Endothelial cell of umbilical vein (primary cell): ENCODE results near the gene CDK18. TPM values are rescaled to one million over a fixed set of nuclear protein-coding genes. Genes with fewer than 3 reads are reported as not detected.
A peak's percentile ranks its signal among the peaks of the same experiment; 100 is the strongest.

Source experiments
- Bru-seq: library from RNA; stranded (reverse); fragments of 400-500 nt; gene quantifications from one replicate; lab custom pipeline; 2021; lab: Mats Ljungman, UMichigan
- BruChase-seq, 2 experiments: library from RNA; stranded (reverse); fragments of 400-500 nt; gene quantifications; one replicate each; lab custom pipeline; 2021; lab: Mats Ljungman, UMichigan
- BruUV-seq: library from RNA; stranded (reverse); fragments of 400-500 nt; replicated peaks from 2 replicates; lab custom pipeline; 2021; lab: Mats Ljungman, UMichigan
- CTCF ChIA-PET: fragments of 300-600, 350-600 bp; sonication (Branson Sonifier 250); formaldehyde crosslinking; loops from one replicate; lab custom pipeline; 2021; ENCODE audit warnings: antibody characterized with exemption, inconsistent platforms; lab: Charles Lee
- POLR2A ChIA-PET: fragments of 300-600, 350-600 bp; sonication (Branson Sonifier 250); formaldehyde crosslinking; loops from one replicate; lab custom pipeline; 2021; ENCODE audit warnings: antibody characterized with exemption, inconsistent platforms; lab: Charles Lee
- DNase-seq: peaks from one replicate; pipeline ENCODE4 v3.0.0-alpha.2; 2011; ENCODE audit warnings: low read depth, low spot score
- FAIRE-seq: peaks from 2 replicates; lab custom pipeline; 2011; peaks lifted over from hg19 to GRCh38; lab: Jason Lieb, UNC
- H2AFZ ChIP-seq: 2 replicates; pipeline ENCODE4 v1.6.0; 2012; ENCODE audit warnings: low read depth, low read length, control low read depth, inconsistent platforms
- H3K27ac ChIP-seq: 2 replicates; pipeline ENCODE4 v1.5.1; 2011; ENCODE audit warnings: low read depth, mild to moderate bottlenecking, control low read depth, low read length, moderate library complexity; ENCODE audit not compliant: insufficient read depth
- H3K27me3 ChIP-seq, 2 experiments: 2 replicates each; pipeline versions ENCODE4 v1.6.0 to v1.6.1; 2011; ENCODE audit warnings: low read length in 2 of 2, mixed read lengths in 1 of 2; ENCODE audit not compliant: control insufficient read depth in 2 of 2, insufficient read depth in 2 of 2
- H3K36me3 ChIP-seq, 2 experiments: 2 replicates in 1 of 2; 3 replicates in 1 of 2; pipeline ENCODE4 v1.5.1; 2011; ENCODE audit warnings: low read length in 2 of 2, mild to moderate bottlenecking in 1 of 2, moderate library complexity in 1 of 2; ENCODE audit not compliant: control insufficient read depth in 2 of 2, insufficient read depth in 2 of 2; ENCODE audit errors: extremely low read depth in 1 of 2
- H3K4me1 ChIP-seq: 3 replicates; pipeline ENCODE4 v1.5.1; 2011; ENCODE audit warnings: mild to moderate bottlenecking, low read length; ENCODE audit not compliant: control insufficient read depth, insufficient read depth; ENCODE audit errors: extremely low read depth
- H3K4me2 ChIP-seq: 2 replicates; pipeline ENCODE4 v1.6.1; 2011; ENCODE audit warnings: low read length, control low read depth, mixed read lengths; ENCODE audit not compliant: insufficient read depth
- H3K4me3 ChIP-seq, 3 experiments: fragments of 200-600 bp in 1 of 3; sonication (generic), shearing (Covaris generic) in 1 of 3; replicated peaks in 1 of 3; 2 replicates each; pipeline ENCODE4 v1.5.1; 2011 to 2016; ENCODE audit warnings: control low read depth in 3 of 3, low read length in 3 of 3, mild to moderate bottlenecking in 2 of 3, inconsistent platforms in 1 of 3, low read depth in 1 of 3, moderate library complexity in 1 of 3; ENCODE audit not compliant: insufficient read depth in 1 of 3
- H3K79me2 ChIP-seq: 2 replicates; pipeline ENCODE4 v1.6.0; 2012; ENCODE audit warnings: low read length, inconsistent platforms; ENCODE audit not compliant: control insufficient read depth, insufficient read depth
- H3K9ac ChIP-seq: replicated peaks from 2 replicates; pipeline ENCODE3; 2011; ENCODE audit warnings: low read length, control low read depth; ENCODE audit not compliant: insufficient read depth; ENCODE audit errors: extremely low read depth
- H3K9me1 ChIP-seq: replicated peaks from 3 replicates; pipeline ENCODE4 v1.6.0; 2011; ENCODE audit warnings: mild to moderate bottlenecking, low read length; ENCODE audit not compliant: control insufficient read depth, insufficient read depth; ENCODE audit errors: extremely low read depth
- H3K9me3 ChIP-seq: replicated peaks from 2 replicates; pipeline ENCODE4 v1.5.1; 2012; ENCODE audit warnings: low read length, inconsistent platforms; ENCODE audit not compliant: control insufficient read depth, insufficient read depth
- H4K20me1 ChIP-seq: replicated peaks from 2 replicates; pipeline ENCODE3; 2011; ENCODE audit warnings: mild to moderate bottlenecking, low read length; ENCODE audit not compliant: control insufficient read depth, insufficient read depth; ENCODE audit errors: extremely low read depth
- EZH2 ChIP-seq: IDR thresholded peaks from 2 replicates; pipeline ENCODE4 v1.6.1; 2012; ENCODE audit warnings: borderline replicate concordance, low read depth, mild to moderate bottlenecking, moderate library complexity, low read length, inconsistent platforms; ENCODE audit not compliant: severe bottlenecking
- FOS ChIP-seq: IDR thresholded peaks from 2 replicates; pipeline ENCODE4 v1.6.1; 2011; ENCODE audit warnings: mild to moderate bottlenecking, low read length, moderate library complexity, borderline replicate concordance; ENCODE audit not compliant: insufficient read depth
- JUN ChIP-seq: IDR thresholded peaks from 2 replicates; pipeline ENCODE4 v1.6.1; 2011; ENCODE audit warnings: borderline replicate concordance, low read depth; ENCODE audit not compliant: insufficient read length, insufficient read depth
- MAX ChIP-seq: IDR thresholded peaks from 2 replicates; pipeline ENCODE4 v1.6.1; 2011; ENCODE audit not compliant: insufficient read depth, insufficient read length
- MYC ChIP-seq: IDR thresholded peaks from one replicate; pipeline ENCODE4 v1.6.1; 2011; ENCODE audit warnings: mild to moderate bottlenecking, low read depth, low read length
- POLR2AphosphoS5 ChIP-seq: IDR thresholded peaks from 2 replicates; pipeline ENCODE4 v1.6.1; 2012; ENCODE audit warnings: low read depth, mild to moderate bottlenecking, control low read depth, low read length, moderate library complexity; ENCODE audit not compliant: insufficient read depth
- dilution Hi-C: fragments of 300-500 bp; cut with MboI; formaldehyde crosslinking; loops from one replicate; pipeline ENCODE4 v1.15.0; 2019; ENCODE audit warnings: low sequenced_read_pairs; ENCODE audit not compliant: extremely low pct_ligation_motif_present
- intact Hi-C: fragments of 100-400 bp; cut with micrococcal nuclease; formaldehyde crosslinking; loops from one replicate; pipeline ENCODE4 v1.10.0; 2022
- long read RNA-seq: library from polyadenylated mRNA; stranded (forward); transcript quantifications from one replicate; pipeline ENCODE4 v2.0.0, GENCODE V29; 2021
- polyA minus RNA-seq, 3 experiments: library from RNA; depleted of rRNA, polyadenylated mRNA; stranded (reverse); fragments of >200 nt; gene quantifications; 1 replicate in 1 of 3; 2 replicates in 2 of 3; pipeline ENCODE4 v1.2.3, GENCODE V29; 2011
- polyA plus RNA-seq, 4 experiments: library from polyadenylated mRNA; depleted of rRNA in 3 of 4; stranded (reverse) in 3 of 4; unstranded in 1 of 4; fragments of >200 nt; gene quantifications; 2 replicates each; pipeline versions ENCODE4 v1.2.1 to v1.2.3, GENCODE V29; 2011 to 2012; ENCODE audit warnings: missing spikeins in 1 of 4
- total RNA-seq: library from RNA; stranded (reverse); gene quantifications from 2 replicates; pipeline ENCODE4 v1.2.3, GENCODE V29; 2021
- TF ChIP-seq, protein P1 (sequence below), 2 donors: IDR thresholded peaks; 1 replicate in 1 of 2; 2 replicates in 1 of 2; pipeline ENCODE4 v1.5.1; 2011; ENCODE audit warnings: low read length in 2 of 2, mild to moderate bottlenecking in 2 of 2, moderate library complexity in 2 of 2, control low read depth in 1 of 2, inconsistent platforms in 1 of 2, low read depth in 1 of 2; ENCODE audit not compliant: insufficient read depth in 1 of 2; ENCODE audit errors: extremely low read depth in 1 of 2

The CDK18 gene
- 0.32 and 1.2 TPM in 2 replicates for total RNA-seq
- 0.13 and 0.17 TPM in 2 replicates for polyA plus RNA-seq
- polyA plus RNA-seq (2011; cell fraction: cytosol; rRNA removed), result 0.15 and 0.20 TPM in 2 replicates
- polyA plus RNA-seq (2011; cell fraction: nucleus; rRNA removed), result 0.28 and 0.87 TPM in 2 replicates
- polyA plus RNA-seq (2012), result 0.13 and 0.14 TPM in 2 replicates
- polyA minus RNA-seq, result 0.04 TPM in 1 of 2 replicates, not detected in the other
- polyA minus RNA-seq (2011; cell fraction: cytosol; rRNA and poly(A)+ RNA removed), result 6.6 TPM
- 0.53 and 0.67 TPM in 2 replicates for polyA minus RNA-seq (2011; cell fraction: nucleus; rRNA and poly(A)+ RNA removed)
- percentile 16 among the genes with signal in this experiment for Bru-seq, nascent RNA
- BruChase-seq, experiment 1, labeled RNA remaining after a 6-hour chase, result percentile 4 among the genes with signal in this experiment
- percentile 7 among the genes with signal in this experiment for BruChase-seq, experiment 2, labeled RNA remaining after a 2-hour chase
- long read RNA-seq, partial matches to known transcripts, result 0 of 1 reads
- long read RNA-seq, other reads (novel, unspliced or antisense), result 0 of 1 reads

DNA sequence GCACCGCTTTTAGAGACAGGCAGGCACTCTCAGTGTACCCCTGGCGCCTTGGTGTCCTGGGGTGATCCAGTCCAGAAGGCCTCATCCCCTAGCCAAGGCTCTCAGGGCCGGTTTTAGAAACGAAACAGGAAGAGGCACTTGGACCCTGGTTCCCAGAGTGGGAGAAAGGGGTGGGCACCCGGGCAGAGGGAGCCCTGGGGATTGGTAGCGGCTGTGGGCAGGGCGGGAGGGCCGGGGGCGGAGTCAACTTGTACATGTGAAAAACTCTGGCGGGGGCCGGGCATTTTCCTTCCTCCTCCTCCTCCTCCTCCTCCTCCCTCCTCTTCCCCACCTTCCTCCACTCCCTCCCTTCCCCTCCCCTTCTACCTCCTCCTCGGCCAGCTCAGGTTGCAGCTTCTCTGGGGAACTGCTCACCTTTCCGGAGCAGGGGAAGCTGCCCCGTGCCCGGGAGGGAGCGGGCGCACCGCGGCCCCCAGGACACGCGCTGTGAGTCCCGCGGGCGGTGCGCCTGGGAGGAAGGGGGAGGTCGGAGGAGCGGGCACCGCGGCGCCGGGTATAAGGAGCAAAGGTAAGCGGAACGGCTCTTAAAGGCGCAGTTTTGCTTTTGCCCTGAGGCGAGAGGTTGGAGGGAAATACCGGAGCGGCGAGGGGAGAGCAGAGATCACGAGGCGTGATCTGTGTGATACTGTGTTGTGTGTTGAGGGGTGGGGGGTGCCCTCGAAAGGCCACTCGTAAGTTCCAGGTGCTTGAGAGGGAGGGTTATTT lies at the start of gene CDK18:
CDK18 (plus strand) TSS at position 359 of the 765 bp plus-strand sequence. CDS start 18,499 bp downstream, outside the sequence.
- dilution Hi-C loops, result no loop called here
- peaks cover 26 to 35% of the 10 kb centered on the region in 2 experiments for H3K27me3 ChIP-seq
- ChIA-PET CTCF (interaction anchor here (0.6 kb wide), 1 partner anchor 244 kb away, joined by 4 read pairs; no protein-coding TSS in a partner anchor), POLR2A (no interaction called here)
- BruUV-seq, result no TSS peak
- H3K9me1 ChIP-seq, result no peaks in the 10 kb centered on the region
- H3K27ac ChIP-seq, result no peak within 1 kb of the TSS
- H3K9ac ChIP-seq, result no peak within 1 kb of the TSS
- no peaks in the 10 kb centered on the region for H3K9me3 ChIP-seq
- peak within 1 kb of the TSS in 1 of 3 experiments; percentile 28 for H3K4me3 ChIP-seq
- FAIRE-seq (no peak), DNase-seq (no peak)
- H3K4me1 ChIP-seq, result no peaks in the 10 kb centered on the region
- H2AFZ ChIP-seq, result peak within 1 kb of the TSS; percentile 50
- TF ChIP-seq EZH2 (peak; percentile 72), MAX (no peak)
- peak within 1 kb of the TSS; percentile 4 for H3K4me2 ChIP-seq
- no peaks in the 10 kb centered on the region for H3K36me3 ChIP-seq
- H3K79me2 ChIP-seq, result no peaks in the 10 kb centered on the region
- intact Hi-C loops, result no loop called here
- no peaks in the 10 kb centered on the region for H4K20me1 ChIP-seq

DNA sequence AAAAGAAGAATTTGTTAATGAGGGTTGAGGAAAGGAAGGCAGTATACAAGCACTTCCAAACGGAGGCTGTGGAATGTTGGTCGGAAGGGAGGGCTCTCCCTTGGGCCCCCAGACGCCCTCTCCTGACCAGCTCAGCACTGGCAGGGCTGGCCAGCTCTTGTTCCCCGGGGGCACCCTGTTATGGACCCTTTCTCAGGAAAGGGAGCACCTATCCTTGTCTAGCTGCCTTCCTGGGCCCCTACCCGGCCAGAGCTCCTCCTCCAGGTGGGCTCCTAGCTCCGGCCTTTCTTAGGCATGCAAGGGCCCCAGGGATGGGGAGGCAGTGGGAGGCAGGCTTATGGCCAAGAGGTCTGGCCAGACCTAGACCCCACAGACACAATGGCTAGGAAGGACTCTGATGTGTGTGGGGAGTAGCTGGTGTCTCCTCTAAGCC lies 49.5 kb upstream of the CDK18 start:
- ChIA-PET CTCF (interaction anchor here (1.1 to 1.3 kb wide), 3 partner anchors 16 to 101 kb away, joined by 3 to 4 read pairs (median 3); no protein-coding TSS in a partner anchor), POLR2A (no interaction called here)
- no peaks in the 10 kb centered on the region for H4K20me1 ChIP-seq
- BruUV-seq, result no TSS peak
- FAIRE-seq (no peak), DNase-seq (no peak)
- H3K9me1 ChIP-seq, result no peaks in the 10 kb centered on the region
- no peaks in the 10 kb centered on the region for H3K9me3 ChIP-seq
- intact Hi-C loops, result no loop called here
- H3K4me3 ChIP-seq, result no peak overlapping the region
- H3K9ac ChIP-seq, result no peak overlapping the region
- H3K4me1 ChIP-seq, result no peaks in the 10 kb centered on the region
- H2AFZ ChIP-seq, result no peak overlapping the region
- no peak overlapping the region for H3K4me2 ChIP-seq
- TF ChIP-seq FOS, result no peak
- TF ChIP-seq POLR2AphosphoS5, result no peak
- TF ChIP-seq, protein P1, sequence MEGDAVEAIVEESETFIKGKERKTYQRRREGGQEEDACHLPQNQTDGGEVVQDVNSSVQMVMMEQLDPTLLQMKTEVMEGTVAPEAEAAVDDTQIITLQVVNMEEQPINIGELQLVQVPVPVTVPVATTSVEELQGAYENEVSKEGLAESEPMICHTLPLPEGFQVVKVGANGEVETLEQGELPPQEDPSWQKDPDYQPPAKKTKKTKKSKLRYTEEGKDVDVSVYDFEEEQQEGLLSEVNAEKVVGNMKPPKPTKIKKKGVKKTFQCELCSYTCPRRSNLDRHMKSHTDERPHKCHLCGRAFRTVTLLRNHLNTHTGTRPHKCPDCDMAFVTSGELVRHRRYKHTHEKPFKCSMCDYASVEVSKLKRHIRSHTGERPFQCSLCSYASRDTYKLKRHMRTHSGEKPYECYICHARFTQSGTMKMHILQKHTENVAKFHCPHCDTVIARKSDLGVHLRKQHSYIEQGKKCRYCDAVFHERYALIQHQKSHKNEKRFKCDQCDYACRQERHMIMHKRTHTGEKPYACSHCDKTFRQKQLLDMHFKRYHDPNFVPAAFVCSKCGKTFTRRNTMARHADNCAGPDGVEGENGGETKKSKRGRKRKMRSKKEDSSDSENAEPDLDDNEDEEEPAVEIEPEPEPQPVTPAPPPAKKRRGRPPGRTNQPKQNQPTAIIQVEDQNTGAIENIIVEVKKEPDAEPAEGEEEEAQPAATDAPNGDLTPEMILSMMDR (IDR thresholded peaks at IDR 0.05; ENCODE audit: extremely low read depth in 1 of 2, insufficient read depth in 1 of 2, low read depth in 1 of 2, low read length in 2 of 2), result no peak
- no peak for TF ChIP-seq MYC
- no peak for TF ChIP-seq MAX
- no peak for TF ChIP-seq JUN
- no peak for TF ChIP-seq EZH2
- H3K27ac ChIP-seq, result no peak overlapping the region
- peaks cover 56 to 58% of the 10 kb centered on the region in 2 experiments for H3K27me3 ChIP-seq
- H3K79me2 ChIP-seq, result no peaks in the 10 kb centered on the region
- dilution Hi-C loops, result no loop called here
- H3K36me3 ChIP-seq, result no peaks in the 10 kb centered on the region
